Left forelimb (tissue), 1 donor: ENCODE results near the gene CASP8.
"Not testable (repeated sequence)": the region's sequence is repeated elsewhere in the genome, so short reads cannot be mapped to it uniquely, and the experiment has no call there.

Source experiments
- DNase-seq: peaks from one replicate; pipeline ENCODE4 v3.0.0-alpha.2; 2018; ENCODE audit warnings: low spot score

CASP8 gene

GRCh38 chr2:201270293-201271001 is 10.1 kb downstream of the CASP8 start:
- DNase-seq: no peak

DNA sequence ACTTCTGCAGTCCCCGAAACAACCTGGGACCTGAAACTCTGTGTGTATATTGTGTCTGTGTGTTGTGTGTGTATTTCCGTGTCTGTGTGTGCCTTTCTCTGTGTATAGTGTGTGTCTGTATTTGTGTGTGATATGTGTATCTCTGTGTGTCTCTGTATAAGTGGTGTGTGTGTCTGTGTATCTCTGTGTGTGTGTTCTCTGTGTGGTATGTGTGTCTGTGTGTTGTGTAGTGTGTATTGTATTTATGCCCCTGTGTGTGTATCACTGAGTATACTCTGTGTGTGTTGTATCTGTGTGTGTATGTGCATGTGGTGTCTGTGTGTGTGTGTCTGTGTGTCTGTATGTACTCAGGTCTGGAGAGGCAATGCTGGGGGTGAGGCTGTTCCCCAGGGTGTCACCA is 11.6 kb downstream of the CASP8 start:
- DNase-seq: no peak

- DNase-seq: no peak
Observed at GRCh38 chr2:201273330-201273983, 13.1 kb downstream of the CASP8 start.

- no peak for DNase-seq
Observed at GRCh38 chr2:201275069-201275468, 14.7 kb downstream of the CASP8 start.

GRCh38 chr2:201275990-201276389 is 15.7 kb downstream of the CASP8 start:
- no peak for DNase-seq

- no peak for DNase-seq
Observed at GRCh38 chr2:201276511-201276910, 16.2 kb downstream of the CASP8 start.

DNA sequence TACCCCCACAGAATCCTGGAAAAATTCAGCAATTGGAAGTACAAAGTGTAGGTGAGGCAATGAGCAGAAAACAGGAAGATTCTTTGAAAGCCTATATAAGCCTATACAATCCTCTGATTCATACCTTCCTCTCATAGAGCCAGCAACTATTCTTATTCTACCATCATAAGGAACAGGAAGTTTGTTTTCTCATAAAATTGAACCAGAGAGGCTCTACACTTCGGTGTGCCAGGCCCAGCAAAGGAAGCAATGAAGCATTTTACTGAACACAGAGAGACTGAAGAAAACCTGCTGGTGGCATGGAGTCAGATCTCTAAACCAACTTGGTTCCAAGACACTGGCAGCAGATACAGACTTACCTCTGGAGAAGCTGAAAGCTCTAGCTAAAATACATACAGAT is 18.7 kb downstream of the CASP8 start:
- no peak for DNase-seq

- no peak for DNase-seq
Observed at GRCh38 chr2:201280191-201281040, 20.1 kb downstream of the CASP8 start.

GRCh38 chr2:201285499-201285898 is 25.2 kb downstream of the CASP8 start:
- no peak for DNase-seq

- not testable (repeated sequence) for DNase-seq
Observed at GRCh38 chr2:201290457-201291148, 30.3 kb downstream of the CASP8 start.

DNA sequence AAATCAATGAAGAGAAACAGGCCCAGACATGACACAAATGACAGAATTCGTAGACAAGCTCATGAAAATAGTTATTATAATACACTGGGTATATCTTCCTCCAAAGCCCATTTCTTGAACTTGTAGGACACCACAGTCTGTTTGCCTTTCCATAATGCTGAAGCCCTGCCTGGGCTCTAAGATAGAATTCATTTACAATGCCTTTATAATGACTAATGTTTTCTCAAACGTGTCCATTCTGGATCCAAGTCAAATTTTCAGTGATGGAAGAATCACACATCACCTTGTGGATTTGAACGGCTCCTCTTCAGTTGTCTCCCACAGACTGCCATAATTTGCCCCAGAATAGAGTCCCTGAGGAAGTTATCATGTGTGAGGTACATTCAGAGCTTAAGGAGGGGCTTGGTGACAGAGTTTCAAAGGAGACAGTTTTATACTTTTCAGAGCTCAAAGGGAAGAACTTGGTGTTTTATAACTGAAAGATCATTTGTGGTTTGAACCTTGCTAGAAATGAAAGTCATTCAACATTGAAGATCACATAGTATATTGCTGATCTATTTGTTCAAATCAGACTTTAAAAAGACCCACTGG is 38.2 kb downstream of the CASP8 start:
- no peak for DNase-seq

DNA sequence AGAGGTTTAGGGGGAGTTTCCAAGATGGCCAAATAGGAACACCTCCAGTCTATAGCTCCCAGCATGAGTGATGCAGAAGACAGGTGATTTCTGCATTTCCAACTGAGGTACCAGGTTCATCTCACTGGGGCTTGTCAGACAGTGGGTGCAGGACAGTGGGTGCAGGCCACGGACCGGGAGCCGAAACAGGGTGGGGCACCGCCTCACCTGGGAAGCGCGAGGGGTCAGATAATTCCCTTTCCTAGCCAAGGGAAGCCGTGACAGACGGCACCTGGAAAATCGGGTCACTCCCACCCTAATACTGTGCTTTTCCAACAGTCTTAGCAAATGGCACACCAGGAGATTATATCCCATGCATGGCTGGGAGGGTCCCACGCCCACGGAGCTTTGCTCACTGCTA is 39.6 kb downstream of the CASP8 start:
- not testable (repeated sequence) for DNase-seq

DNA sequence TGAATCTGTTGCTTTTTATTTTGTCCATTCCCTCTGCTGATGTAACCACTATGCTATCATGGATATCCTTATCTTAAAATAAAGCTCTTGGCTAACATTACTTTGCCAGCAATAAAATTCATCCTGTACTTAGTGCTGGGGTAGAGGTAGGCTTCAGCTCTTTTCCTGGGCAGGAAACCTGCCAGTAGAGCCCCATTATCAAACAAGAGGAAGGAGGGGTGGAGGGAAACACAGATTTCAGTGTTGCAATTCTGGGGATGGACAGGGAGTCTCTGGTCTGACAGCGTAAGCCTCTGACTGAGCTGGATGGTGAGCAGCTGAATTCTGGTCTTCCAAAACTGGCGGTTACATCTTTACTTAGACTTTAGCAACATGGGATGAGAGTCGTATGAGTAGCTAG is 47.5 kb downstream of the CASP8 start:
- no peak for DNase-seq

DNA sequence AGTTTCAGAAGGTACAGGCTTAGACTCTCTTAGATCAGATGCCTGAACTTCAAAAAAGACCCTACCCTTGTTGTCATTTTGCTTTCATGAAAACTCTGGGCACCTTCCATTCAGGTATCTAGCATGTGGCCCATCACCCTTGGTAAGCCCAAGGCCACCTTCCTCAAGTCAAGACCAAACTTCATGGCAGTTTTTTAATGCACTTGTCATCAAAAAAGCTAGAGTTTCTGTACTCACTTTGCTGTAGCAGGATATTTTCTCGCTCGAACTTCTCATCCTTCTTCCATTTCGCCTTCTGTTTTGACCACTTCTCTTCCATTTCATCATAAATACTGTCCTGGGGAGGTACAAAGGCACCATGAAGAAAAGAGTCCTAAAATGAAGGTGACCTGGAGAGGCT is 48.6 kb downstream of the CASP8 start:
- DNase-seq: no peak

DNA sequence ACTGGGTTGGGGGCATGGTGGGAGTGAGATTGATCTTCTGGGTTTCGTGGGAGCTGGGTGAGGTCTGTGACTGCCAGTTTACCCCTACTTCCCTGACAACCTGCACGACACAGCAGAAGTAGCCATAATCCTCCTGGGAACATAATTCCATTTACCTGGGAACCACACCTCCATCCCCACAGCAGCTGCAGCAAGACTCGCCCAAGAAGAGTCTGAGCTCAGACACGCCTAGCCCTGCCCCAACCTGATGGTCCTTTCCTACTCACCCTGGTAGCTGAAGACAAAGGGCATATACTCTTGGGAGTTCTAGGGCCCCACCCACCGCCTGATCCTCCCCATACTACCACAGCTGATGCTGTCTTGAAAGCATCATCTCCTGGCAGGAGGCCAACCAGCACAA is 53.0 kb downstream of the CASP8 start:
- DNase-seq: no peak

DNA sequence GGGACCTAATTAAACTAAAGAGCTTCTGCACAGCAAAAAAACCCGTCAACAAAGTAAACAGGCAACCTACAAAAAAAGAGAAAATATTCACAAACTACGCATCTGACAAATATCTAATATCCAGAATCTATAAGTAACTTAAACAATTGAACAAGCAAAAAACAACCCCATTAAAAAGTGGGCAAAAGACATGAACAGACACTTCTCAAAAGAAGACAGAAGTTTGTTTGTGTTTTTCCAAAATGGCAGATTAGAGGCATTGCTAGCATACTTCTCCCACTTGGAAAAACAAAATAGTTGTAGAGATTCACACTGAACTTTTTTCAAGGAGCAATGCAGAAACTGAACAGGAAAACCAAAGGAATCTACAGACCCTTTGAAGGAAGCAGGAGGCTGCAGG is 59.2 kb downstream of the CASP8 start:
- DNase-seq: no peak

DNA sequence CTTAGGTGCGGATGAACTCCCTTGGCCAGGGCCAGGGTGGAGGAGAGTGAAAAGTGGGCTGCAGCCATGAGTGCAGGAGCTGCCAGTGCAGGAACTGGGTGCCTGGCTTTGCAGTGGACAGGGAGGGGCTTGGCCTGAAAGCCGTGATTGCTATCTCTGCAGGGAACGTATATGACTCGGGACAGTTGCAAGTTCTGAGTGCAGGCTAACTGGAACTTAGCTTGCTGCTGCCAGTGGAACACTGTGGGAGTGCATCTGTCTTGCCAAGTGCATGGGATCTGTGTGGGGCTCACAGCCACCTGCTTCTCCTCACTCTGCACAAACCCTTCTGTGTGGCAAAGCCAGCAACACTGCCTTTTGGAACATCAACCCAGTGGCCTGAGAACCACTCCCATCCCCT is 59.9 kb downstream of the CASP8 start:
- no peak for DNase-seq

- no peak for DNase-seq
Observed at GRCh38 chr2:201320701-201321100, 60.4 kb downstream of the CASP8 start.

GRCh38 chr2:201322772-201323171 is 62.4 kb downstream of the CASP8 start:
- DNase-seq: no peak

DNA sequence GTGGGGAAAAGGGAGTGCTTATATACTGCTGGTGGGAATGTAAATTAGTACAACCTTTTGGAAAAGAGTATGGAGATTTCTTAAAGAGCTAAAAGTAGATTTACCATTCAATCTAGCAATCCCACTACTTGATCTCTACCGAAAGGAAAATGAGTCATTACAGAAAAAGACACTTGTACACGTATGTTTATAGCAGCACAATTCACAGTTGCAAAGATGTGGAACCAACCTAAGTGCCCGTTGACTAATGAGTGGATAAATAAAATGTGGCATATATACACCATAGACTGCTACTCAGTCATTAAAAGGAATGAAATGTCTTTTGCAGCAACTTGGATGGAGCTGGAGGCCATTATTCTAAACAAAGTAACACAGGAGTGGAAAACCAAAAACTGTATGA is 67.3 kb downstream of the CASP8 start:
- no peak for DNase-seq

GRCh38 chr2:201329409-201329808 is 69.1 kb downstream of the CASP8 start:
- DNase-seq: no peak
